HUES64 (cell line): ENCODE data around the gene GJC2.

Source experiments
- H3K27ac ChIP-seq: 2 replicates; pipeline ENCODE4 v1.7.0; 2013; ENCODE audit warnings: low read depth, low read length, inconsistent platforms
- H3K27me3 ChIP-seq: 2 replicates; pipeline ENCODE4 v1.6.1; 2013; ENCODE audit warnings: mild to moderate bottlenecking, low read length; ENCODE audit not compliant: insufficient read depth
- H3K36me3 ChIP-seq: 2 replicates; pipeline ENCODE4 v1.6.1; 2013; ENCODE audit warnings: mild to moderate bottlenecking, low read length; ENCODE audit not compliant: insufficient read depth
- H3K4me1 ChIP-seq: 2 replicates; pipeline ENCODE4 v1.6.1; 2013; ENCODE audit warnings: mild to moderate bottlenecking, low read length, moderate library complexity; ENCODE audit not compliant: insufficient read depth
- H3K4me3 ChIP-seq: 2 replicates; pipeline ENCODE4 v1.5.1; 2013; ENCODE audit warnings: mild to moderate bottlenecking, low read length, moderate library complexity
- H3K9ac ChIP-seq: 2 replicates; pipeline ENCODE4 v1.6.1; 2013; ENCODE audit warnings: mild to moderate bottlenecking, low read depth, low read length
- H3K9me3 ChIP-seq: 2 replicates; pipeline ENCODE4 v1.6.1; 2013; ENCODE audit warnings: low read depth, low read length; ENCODE audit not compliant: insufficient read depth
- WGBS: fragments of 150-250, 120-280 bp; methylation state at CpG from one replicate; pipeline ENCODE4 v1.1.7; 2013; ENCODE audit warnings: missing lambda C conversion rate; 5-methylcytosine and 5-hydroxymethylcytosine counted together

GJC2 gene

GRCh38 chr1:228154670-228155571 is 5.2 kb downstream of the GJC2 start:
- Histone ChIP-seq H3K4me1 (no peaks in the 10 kb centered on the region), H3K27me3 (peaks cover 15% of the 10 kb centered on the region), H3K4me3 (no peak overlapping the region), H3K9me3 (no peaks in the 10 kb centered on the region), H3K9ac (no peak overlapping the region), H3K36me3 (no peaks in the 10 kb centered on the region), H3K27ac (no peak overlapping the region)
- WGBS = 86% methylated on average over 20 of the region's 20 CpGs

DNA sequence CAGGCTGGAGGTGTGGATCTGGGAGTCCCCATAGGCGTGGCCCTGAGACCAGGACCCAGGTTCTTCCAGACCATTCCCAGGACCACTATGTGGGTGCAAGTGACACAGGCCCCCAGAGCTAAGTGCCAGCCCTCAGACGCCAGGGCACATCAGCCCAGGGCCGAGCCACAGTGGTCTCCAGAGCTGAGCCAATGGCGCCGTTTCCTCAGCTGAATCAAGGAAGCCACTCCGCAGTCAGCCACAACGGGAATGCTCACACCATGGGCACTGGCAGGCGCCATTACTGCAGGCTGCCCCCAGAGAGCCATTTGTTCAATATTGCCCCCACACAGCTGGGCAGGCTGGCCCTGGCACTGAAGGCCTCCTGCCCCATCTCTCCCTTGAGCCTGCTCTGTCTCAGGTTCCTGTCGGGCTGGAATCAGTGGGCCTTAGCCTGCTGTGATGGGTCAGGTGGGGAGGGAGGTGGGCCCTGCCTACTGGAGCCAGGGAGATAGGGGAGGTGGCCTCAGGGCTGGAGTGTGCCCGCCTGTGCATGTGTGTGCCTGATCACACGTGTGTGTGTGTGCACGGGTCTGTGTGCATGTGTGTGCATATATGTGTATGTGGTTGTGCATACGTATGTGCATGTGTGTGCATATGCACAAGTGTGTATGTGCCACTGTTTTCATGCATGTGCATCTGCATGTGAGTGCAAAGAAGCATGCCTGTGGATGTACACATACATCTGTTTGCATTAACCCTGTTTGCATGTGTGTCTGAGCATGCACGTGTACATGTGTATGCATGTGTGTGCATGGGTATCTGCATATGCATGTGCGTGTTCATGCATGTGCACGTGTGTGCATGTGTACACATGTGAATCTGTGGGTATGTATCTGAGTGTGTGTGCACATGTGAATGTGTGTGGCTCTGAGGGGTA is 6.1 kb downstream of the GJC2 start:
- Histone ChIP-seq H3K4me1 (no peaks in the 10 kb centered on the region), H3K27ac (no peak overlapping the region), H3K27me3 (peaks cover 15% of the 10 kb centered on the region), H3K9ac (no peak overlapping the region), H3K36me3 (no peaks in the 10 kb centered on the region), H3K4me3 (no peak overlapping the region), H3K9me3 (no peaks in the 10 kb centered on the region)
- WGBS = 91% methylated on average over 16 of the region's 16 CpGs

GRCh38 chr1:228156515-228156881 is 6.8 kb downstream of the GJC2 start:
- H3K27me3 ChIP-seq = peaks cover 15% of the 10 kb centered on the region
- H3K4me1 ChIP-seq = no peaks in the 10 kb centered on the region
- WGBS = 89% methylated on average over 9 of the region's 9 CpGs

GRCh38 chr1:228156941-228157728 is 7.4 kb downstream of the GJC2 start:
- no peak overlapping the region for H3K9ac ChIP-seq
- H3K9me3 ChIP-seq = no peaks in the 10 kb centered on the region
- WGBS = 92% methylated on average over 24 of the region's 24 CpGs
- 0 out of 2 replicates have a peak, but pooled peaks cover 1% of the 10 kb centered on the region for H3K4me1 ChIP-seq
- no peaks in the 10 kb centered on the region for H3K36me3 ChIP-seq
- H3K27ac ChIP-seq = no peak overlapping the region
- H3K27me3 ChIP-seq = peaks cover 15% of the 10 kb centered on the region
- H3K4me3 ChIP-seq = no peak overlapping the region

More at GRCh38 chr1:228156515-228156881, 6.8 kb downstream of the GJC2 start:
- Histone ChIP-seq H3K9me3 (no peaks in the 10 kb centered on the region), H3K36me3 (no peaks in the 10 kb centered on the region), H3K4me3 (no peak overlapping the region), H3K27ac (no peak overlapping the region), H3K9ac (no peak overlapping the region)

DNA sequence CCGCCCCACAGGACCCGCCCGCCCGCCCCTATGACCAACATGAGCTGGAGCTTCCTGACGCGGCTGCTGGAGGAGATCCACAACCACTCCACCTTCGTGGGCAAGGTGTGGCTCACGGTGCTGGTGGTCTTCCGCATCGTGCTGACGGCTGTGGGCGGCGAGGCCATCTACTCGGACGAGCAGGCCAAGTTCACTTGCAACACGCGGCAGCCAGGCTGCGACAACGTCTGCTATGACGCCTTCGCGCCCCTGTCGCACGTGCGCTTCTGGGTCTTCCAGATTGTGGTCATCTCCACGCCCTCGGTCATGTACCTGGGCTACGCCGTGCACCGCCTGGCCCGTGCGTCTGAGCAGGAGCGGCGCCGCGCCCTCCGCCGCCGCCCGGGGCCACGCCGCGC is 8.0 kb downstream of the GJC2 start:
- Histone ChIP-seq H3K4me1 (0 out of 2 replicates have a peak, but pooled peaks cover 7% of the 10 kb centered on the region), H3K27ac (no peak overlapping the region), H3K36me3 (no peaks in the 10 kb centered on the region), H3K9me3 (no peaks in the 10 kb centered on the region), H3K27me3 (peaks cover 15% of the 10 kb centered on the region), H3K4me3 (no peak overlapping the region), H3K9ac (no peak overlapping the region)
- WGBS = 94% methylated on average over 43 of the region's 43 CpGs

- Histone ChIP-seq H3K9ac (no peak overlapping the region), H3K4me1 (0 out of 2 replicates have a peak, but pooled peaks cover 8% of the 10 kb centered on the region), H3K27me3 (peaks cover 15% of the 10 kb centered on the region), H3K36me3 (no peaks in the 10 kb centered on the region), H3K4me3 (no peak overlapping the region), H3K27ac (no peak overlapping the region), H3K9me3 (no peaks in the 10 kb centered on the region)
- 95% methylated on average over 98 of the region's 98 CpGs for WGBS
Measured at GRCh38 chr1:228158151-228159007, 8.6 kb downstream of the GJC2 start.

- Histone ChIP-seq H3K9ac (no peak overlapping the region), H3K36me3 (no peaks in the 10 kb centered on the region), H3K27ac (no peak overlapping the region), H3K27me3 (peaks cover 15% of the 10 kb centered on the region), H3K4me1 (0 out of 2 replicates have a peak, but pooled peaks cover 8% of the 10 kb centered on the region), H3K9me3 (no peaks in the 10 kb centered on the region), H3K4me3 (no peak overlapping the region)
- WGBS = 93% methylated on average over 14 of the region's 14 CpGs
Measured at GRCh38 chr1:228159008-228159665, 9.4 kb downstream of the GJC2 start.

GRCh38 chr1:228160201-228160761 is 10.6 kb downstream of the GJC2 start:
- Histone ChIP-seq H3K4me3 (no peak overlapping the region), H3K27ac (no peak overlapping the region), H3K36me3 (no peaks in the 10 kb centered on the region), H3K9ac (no peak overlapping the region), H3K4me1 (0 out of 2 replicates have a peak, but pooled peaks cover 8% of the 10 kb centered on the region), H3K27me3 (peaks cover 15% of the 10 kb centered on the region), H3K9me3 (no peaks in the 10 kb centered on the region)
- 89% methylated on average over 15 of the region's 15 CpGs for WGBS

DNA sequence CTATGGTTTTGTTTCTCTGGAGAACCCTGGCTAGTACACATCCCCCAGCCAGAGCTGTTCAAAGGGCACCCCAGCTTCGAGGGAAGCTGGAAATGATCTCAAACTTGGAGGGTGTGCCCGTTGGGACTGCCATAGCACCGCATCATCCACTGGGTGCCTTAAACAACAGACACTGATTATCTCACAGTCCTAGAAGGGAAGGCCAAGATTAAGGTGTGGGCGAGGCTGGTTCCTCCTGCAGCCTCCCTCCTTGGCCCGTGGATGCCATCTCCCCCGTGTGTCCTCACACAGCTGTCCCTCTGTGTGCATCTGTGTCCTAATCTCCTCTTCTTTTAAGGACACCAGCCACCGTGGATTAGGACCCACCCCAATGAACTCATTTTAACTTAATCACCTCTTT is 11.6 kb downstream of the GJC2 start:
- Histone ChIP-seq H3K9me3 (no peaks in the 10 kb centered on the region), H3K4me3 (no peak overlapping the region), H3K9ac (no peak overlapping the region), H3K27me3 (peaks cover 15% of the 10 kb centered on the region), H3K27ac (no peak overlapping the region), H3K36me3 (no peaks in the 10 kb centered on the region), H3K4me1 (0 out of 2 replicates have a peak, but pooled peaks cover 8% of the 10 kb centered on the region)
- 90% methylated on average over 6 of the region's 7 CpGs for WGBS
